ENCODE data around the gene NACC2.

NACC2 gene

GRCh38 chr9:136020671-136021070 is 74.4 kb downstream of the NACC2 start:
- TF ChIP-seq, protein P1, sequence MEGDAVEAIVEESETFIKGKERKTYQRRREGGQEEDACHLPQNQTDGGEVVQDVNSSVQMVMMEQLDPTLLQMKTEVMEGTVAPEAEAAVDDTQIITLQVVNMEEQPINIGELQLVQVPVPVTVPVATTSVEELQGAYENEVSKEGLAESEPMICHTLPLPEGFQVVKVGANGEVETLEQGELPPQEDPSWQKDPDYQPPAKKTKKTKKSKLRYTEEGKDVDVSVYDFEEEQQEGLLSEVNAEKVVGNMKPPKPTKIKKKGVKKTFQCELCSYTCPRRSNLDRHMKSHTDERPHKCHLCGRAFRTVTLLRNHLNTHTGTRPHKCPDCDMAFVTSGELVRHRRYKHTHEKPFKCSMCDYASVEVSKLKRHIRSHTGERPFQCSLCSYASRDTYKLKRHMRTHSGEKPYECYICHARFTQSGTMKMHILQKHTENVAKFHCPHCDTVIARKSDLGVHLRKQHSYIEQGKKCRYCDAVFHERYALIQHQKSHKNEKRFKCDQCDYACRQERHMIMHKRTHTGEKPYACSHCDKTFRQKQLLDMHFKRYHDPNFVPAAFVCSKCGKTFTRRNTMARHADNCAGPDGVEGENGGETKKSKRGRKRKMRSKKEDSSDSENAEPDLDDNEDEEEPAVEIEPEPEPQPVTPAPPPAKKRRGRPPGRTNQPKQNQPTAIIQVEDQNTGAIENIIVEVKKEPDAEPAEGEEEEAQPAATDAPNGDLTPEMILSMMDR (IDR thresholded peaks at IDR 0.05; ENCODE audit: low read depth, low read length): no peak
- no peak for DNase-seq (ENCODE audit: extremely low read depth, low read depth)

DNA sequence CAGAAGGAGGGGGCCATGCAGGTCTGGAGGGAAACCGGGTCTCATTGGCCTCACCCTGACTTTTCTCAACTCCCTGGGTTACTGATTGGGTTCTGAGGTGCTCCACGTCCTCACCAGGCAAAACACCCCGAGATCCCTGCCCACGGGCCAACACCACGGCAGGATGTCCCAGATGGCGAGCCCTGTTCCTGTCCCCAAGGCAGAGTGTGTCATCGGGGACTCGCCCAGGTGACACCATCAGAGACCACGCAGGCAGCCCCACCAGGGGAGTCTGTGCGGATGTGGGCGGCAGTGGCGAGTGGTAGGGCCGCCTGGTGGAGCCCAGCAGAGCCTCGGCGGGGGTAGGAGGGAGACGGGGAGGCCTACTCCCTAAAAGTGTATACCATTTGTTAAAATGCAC is 74.9 kb downstream of the NACC2 start:
- DNase-seq (ENCODE audit: extremely low read depth, low read depth): no peak
- TF ChIP-seq, protein P1 (IDR thresholded peaks at IDR 0.05; ENCODE audit: low read depth, low read length): no peak

DNA sequence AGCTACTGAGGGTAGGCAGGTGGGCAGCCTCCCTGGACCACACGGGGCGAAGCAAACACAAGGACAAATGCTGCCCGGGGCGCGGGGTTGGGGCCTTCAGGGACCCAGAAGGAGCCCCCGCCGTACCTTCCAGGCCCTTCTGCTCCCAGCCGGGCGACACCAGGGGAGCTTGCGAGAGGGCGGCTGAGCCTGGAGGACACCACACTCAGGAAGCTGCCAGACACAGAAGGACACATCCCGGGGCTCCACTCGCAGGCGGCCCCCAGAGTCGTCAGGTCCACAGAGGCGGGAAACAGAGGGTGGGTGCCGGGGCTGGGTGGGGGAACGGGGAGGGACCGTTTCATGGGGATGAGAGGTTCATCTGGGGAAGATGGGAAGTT is 75.4 kb downstream of the NACC2 start:
- TF ChIP-seq, protein P1 (IDR thresholded peaks at IDR 0.05; ENCODE audit: low read depth, low read length): no peak
- no peak for DNase-seq (ENCODE audit: extremely low read depth, low read depth)

DNA sequence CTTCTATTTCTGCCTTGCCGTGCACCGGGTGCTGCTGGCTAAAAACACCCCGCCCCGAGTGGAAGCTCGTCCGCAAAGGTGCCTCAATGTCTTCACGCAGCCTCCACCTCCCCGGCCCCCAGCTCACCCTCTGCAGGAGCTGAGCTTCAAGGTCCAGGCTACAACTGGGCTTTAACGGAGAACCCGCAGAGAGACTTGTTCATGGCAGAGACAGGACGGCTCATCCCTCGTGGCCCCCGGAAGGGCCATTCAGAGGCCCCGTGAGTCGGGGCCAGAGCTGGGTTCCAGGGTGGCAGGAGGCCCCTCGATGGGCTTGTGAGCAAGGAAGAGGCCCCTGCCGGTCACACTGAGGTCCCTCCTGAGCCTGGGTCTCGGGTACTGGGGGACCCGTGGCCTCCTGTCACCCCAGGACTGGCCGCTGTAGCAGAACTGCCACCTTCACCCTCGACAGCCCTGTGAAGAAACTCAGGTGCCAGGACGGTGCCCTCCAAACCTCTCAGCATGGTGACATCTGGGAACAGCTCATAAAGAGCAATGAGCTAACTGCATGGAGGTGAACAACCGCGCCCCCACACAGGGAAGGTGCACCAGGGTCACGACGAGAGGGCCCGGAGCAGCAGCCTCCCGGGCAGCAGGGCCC is 75.9 kb downstream of the NACC2 start:
- TF ChIP-seq, protein P1 (IDR thresholded peaks at IDR 0.05; ENCODE audit: low read depth, low read length): no peak

GRCh38 chr9:136018257-136019031 is 76.6 kb downstream of the NACC2 start:
- TF ChIP-seq, protein P1 (IDR thresholded peaks at IDR 0.05; ENCODE audit: low read depth, low read length): no peak
- no peak for DNase-seq (ENCODE audit: extremely low read depth, low read depth)

More for the DNA sequence above, 75.9 kb downstream of the NACC2 start:
- DNase-seq (ENCODE audit: extremely low read depth, low read depth): no peak

DNA sequence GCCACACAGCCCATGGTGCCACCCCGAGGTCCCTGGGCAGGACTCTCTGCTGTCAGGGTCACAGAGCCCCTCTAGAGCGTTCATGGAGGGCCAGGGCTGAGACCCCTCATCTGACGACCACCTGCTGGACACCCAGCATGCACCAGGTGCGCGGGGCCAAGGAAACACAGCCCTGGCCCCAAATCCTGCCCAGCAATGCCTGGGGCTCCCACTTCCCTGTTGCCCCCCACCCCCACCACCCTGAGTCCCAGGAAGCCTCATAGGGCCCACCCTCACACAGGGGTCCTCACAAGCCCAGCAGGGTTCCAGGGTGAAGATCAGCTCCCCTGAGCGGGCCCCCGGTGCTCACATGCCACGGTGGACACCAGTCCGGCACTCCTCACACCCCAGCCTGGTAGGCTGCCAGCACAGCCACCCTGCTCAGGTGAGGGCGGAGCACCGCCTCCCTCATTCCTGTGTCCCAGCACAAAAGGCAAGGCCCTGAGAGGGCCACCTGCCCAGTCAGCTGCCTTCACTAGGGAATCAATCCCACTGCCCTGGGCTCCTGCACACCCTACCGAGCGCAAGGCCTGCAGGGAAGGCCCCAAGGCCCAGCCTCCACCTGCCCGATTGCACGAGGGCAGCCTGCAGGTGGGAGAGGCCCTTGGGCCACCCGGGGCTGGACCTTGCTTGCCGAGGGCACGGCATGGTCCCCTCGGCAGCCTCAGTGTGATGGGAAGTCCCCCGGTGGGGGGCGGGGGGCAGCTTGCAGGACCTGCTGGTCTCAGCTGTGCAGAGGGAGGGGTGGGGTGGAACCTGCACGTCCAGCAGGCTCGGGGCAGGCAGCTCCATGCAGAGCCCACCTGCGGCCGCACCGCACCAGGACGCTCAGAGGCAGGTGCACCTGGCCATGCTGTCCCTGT is 77.5 kb downstream of the NACC2 start:
- DNase-seq (ENCODE audit: extremely low read depth, low read depth): no peak
- TF ChIP-seq, protein P1 (IDR thresholded peaks at IDR 0.05; ENCODE audit: low read depth, low read length): no peak
